Fibroblast of pulmonary artery (primary cell): ENCODE measurements around the gene HOXA7.

Experiments used
- DNase-seq: peaks from one replicate; pipeline ENCODE4 v3.0.0-alpha.2; 2010; ENCODE audit warnings: low read depth
- H3K4me3 ChIP-seq: replicated peaks from 2 replicates; pipeline ENCODE4 v1.5.1; 2011; ENCODE audit warnings: low read depth, mild to moderate bottlenecking, control low read depth, low read length, moderate library complexity
- TF ChIP-seq, protein P1 (sequence below): IDR thresholded peaks from 2 replicates; pipeline ENCODE4 v1.5.1; 2011; ENCODE audit warnings: mild to moderate bottlenecking, control low read depth, low read length, inconsistent platforms; ENCODE audit errors: missing control alignments

Gene HOXA7

DNA sequence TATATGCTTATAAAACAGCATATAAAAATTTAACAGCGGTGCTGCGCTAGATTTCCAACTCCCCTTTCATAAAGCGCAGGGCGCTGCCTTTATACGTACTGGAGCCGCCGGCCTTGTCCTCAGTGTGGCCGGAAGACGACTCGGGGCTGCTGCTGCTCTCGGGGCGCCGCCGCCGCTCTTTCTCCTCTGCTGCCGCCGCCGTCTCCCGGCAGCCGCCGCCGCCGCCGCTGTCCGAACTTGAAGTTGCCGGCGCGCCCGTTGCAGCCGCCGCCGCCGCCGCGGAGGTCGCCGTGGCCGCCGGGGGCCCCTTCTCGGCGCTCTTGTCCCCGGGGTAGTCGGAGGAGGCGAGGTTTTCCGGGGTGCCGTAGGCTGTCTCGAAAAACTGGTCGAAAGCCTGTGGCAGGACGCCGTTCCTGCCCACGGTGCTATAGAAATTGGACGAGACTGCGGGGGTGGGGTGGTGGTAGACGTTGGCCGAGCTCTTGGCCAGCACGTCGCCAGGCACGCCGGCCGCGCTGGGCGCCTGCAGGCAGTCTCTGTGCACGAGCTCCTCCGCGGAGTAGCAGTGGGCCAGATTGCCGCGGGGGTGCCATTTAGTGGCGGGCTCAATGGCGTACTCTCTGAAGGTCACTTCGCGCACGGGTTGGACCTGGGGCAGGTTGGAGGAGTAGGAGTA lies 28.0 kb upstream of the HOXA7 start:
- peak overlapping the region; percentile 25 for H3K4me3 ChIP-seq
- TF ChIP-seq, protein P1, sequence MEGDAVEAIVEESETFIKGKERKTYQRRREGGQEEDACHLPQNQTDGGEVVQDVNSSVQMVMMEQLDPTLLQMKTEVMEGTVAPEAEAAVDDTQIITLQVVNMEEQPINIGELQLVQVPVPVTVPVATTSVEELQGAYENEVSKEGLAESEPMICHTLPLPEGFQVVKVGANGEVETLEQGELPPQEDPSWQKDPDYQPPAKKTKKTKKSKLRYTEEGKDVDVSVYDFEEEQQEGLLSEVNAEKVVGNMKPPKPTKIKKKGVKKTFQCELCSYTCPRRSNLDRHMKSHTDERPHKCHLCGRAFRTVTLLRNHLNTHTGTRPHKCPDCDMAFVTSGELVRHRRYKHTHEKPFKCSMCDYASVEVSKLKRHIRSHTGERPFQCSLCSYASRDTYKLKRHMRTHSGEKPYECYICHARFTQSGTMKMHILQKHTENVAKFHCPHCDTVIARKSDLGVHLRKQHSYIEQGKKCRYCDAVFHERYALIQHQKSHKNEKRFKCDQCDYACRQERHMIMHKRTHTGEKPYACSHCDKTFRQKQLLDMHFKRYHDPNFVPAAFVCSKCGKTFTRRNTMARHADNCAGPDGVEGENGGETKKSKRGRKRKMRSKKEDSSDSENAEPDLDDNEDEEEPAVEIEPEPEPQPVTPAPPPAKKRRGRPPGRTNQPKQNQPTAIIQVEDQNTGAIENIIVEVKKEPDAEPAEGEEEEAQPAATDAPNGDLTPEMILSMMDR: no peak
- peak; percentile 13 for DNase-seq

- peak overlapping the region; percentile 25 for H3K4me3 ChIP-seq
- TF ChIP-seq, protein P1: no peak
- no peak for DNase-seq
These were observed 27.3 kb upstream of the HOXA7 start for GRCh38 chr7:27183682-27184336.

GRCh38 chr7:27182861-27183681 lies 26.6 kb upstream of the HOXA7 start:
- DNase-seq: no peak
- TF ChIP-seq, protein P1: no peak
- H3K4me3 ChIP-seq: no peak overlapping the region

GRCh38 chr7:27182285-27182841 lies 25.9 kb upstream of the HOXA7 start:
- no peak overlapping the region for H3K4me3 ChIP-seq
- TF ChIP-seq, protein P1: no peak
- no peak for DNase-seq

DNA sequence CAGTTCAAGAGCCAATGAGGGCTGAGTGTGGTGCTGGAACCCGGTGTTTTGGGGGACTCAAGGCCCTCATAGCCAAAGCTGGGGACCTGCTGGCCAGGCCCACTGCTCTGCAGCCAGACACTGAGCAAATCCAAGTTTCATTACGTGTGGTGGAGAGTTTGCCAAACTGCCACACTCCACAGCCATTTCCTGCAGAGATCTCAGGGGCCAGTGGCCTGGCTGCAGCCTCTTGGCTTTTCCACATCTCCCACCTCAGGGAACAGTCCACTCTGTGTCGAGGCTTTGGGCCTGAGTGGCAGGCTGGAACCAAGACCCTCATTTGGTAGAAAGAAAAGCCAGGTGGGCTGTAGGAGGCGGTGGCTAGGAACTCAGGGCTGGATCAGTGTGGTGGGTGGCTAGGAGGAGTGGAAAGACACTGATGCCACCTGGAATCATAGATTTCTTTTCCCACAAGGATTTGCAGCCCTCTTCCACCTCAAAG lies 25.4 kb upstream of the HOXA7 start:
- TF ChIP-seq, protein P1: no peak
- no peak overlapping the region for H3K4me3 ChIP-seq
- no peak for DNase-seq

- DNase-seq: no peak
- H3K4me3 ChIP-seq: no peak overlapping the region
- TF ChIP-seq, protein P1: no peak
These were observed 24.3 kb upstream of the HOXA7 start for GRCh38 chr7:27180431-27181420.
